K562 (cell line): ENCODE results near the gene CTRB2. TPM values are rescaled to one million over a fixed set of nuclear protein-coding genes. Genes with fewer than 3 reads are reported as not detected.
"Not testable (repeated sequence)": the region's sequence is repeated elsewhere in the genome, so short reads cannot be mapped to it uniquely, and the experiment has no call there.

Source experiments
- ATAC-seq: fragments of 200-7000 bp; cut with Tn5 transposase; 3 replicates; pipeline ENCODE4 v1.9.1; 2020; ENCODE audit warnings: moderate library complexity
- BruUV-seq: library from RNA; stranded (reverse); fragments of 400-500 nt; replicated peaks from 2 replicates; lab custom pipeline; 2021; lab: Mats Ljungman, UMichigan
- CTCF ChIA-PET: fragments of 300-600 bp; formaldehyde crosslinking; extraction: SDS; loops from one replicate; lab custom pipeline; 2021; ENCODE audit warnings: low intra/inter-chr PET ratio; lab: Yijun Ruan, JAX
- POLR2A ChIA-PET: fragments of 300-600, 350-650 bp; sonication (Branson Sonifier 250); formaldehyde crosslinking; extraction: SDS; loops from one replicate; lab custom pipeline; 2021; ENCODE audit warnings: antibody characterized with exemption, inconsistent platforms; lab: Yijun Ruan, JAX
- DNase-seq, 4 experiments: peaks; one replicate each; pipeline versions ENCODE4 v3.0.0 to v3.0.0-alpha.2; 2011 to 2018; ENCODE audit warnings: low spot score in 3 of 4, mixed read lengths in 3 of 4; ENCODE audit errors: extremely low read depth in 1 of 4
- FAIRE-seq: peaks from 2 replicates; lab custom pipeline; 2011; peaks lifted over from hg19 to GRCh38; lab: Jason Lieb, UNC
- H2AFZ ChIP-seq: 2 replicates; pipeline ENCODE4 v1.6.0; 2011; ENCODE audit warnings: low read depth, low read length, control low read depth, inconsistent platforms
- H3K27ac ChIP-seq: fragments of 200-600 bp; 3 replicates; pipeline ENCODE4 v1.8.0; 2011; ENCODE audit warnings: low read depth, mild to moderate bottlenecking, control low read depth, inconsistent platforms, low read length, moderate library complexity, mixed read lengths; ENCODE audit errors: extremely low read depth
- H3K27me3 ChIP-seq, 2 experiments: fragments of 300-600 bp in 1 of 2; 2 replicates in 1 of 2; 3 replicates in 1 of 2; pipeline versions ENCODE4 v1.6.0 to v1.8.0; 2011; ENCODE audit warnings: inconsistent platforms in 2 of 2, low read length in 2 of 2, mild to moderate bottlenecking in 1 of 2, mixed read lengths in 1 of 2, moderate library complexity in 1 of 2; ENCODE audit not compliant: control insufficient read depth in 2 of 2, insufficient read depth in 2 of 2
- H3K36me3 ChIP-seq: fragments of 300-600 bp; 3 replicates; pipeline ENCODE4 v1.8.0; 2011; ENCODE audit warnings: mild to moderate bottlenecking, low read length, inconsistent platforms; ENCODE audit not compliant: control insufficient read depth, insufficient read depth
- H3K4me1 ChIP-seq, 2 experiments: fragments of 200-600 bp in 1 of 2; replicated peaks in 1 of 2; 2 replicates in 1 of 2; 3 replicates in 1 of 2; pipeline versions ENCODE4 v1.5.1 to v1.8.0; 2011; ENCODE audit warnings: inconsistent platforms in 2 of 2, low read length in 2 of 2, mild to moderate bottlenecking in 1 of 2, mixed read lengths in 1 of 2, moderate library complexity in 1 of 2; ENCODE audit not compliant: control insufficient read depth in 2 of 2, insufficient read depth in 2 of 2
- H3K4me2 ChIP-seq: 2 replicates; pipeline ENCODE4 v1.6.1; 2011; ENCODE audit warnings: low read length, control low read depth, inconsistent platforms, mixed read lengths; ENCODE audit not compliant: insufficient read depth
- H3K4me3 ChIP-seq: fragments of 200-600 bp; sonication (generic), shearing (Covaris generic); 2 replicates; pipeline ENCODE4 v1.5.1; 2016; ENCODE audit warnings: control low read depth, inconsistent platforms
- H3K79me2 ChIP-seq: fragments of 200-600 bp; 3 replicates; pipeline ENCODE4 v1.8.0; 2011; ENCODE audit warnings: low read length, inconsistent platforms; ENCODE audit not compliant: control insufficient read depth, insufficient read depth
- H3K9ac ChIP-seq, 2 experiments: 2 replicates each; pipeline versions ENCODE4 v1.6.0 to v1.6.1; 2011; ENCODE audit warnings: low read depth in 2 of 2, low read length in 2 of 2, control low read depth in 1 of 2, inconsistent platforms in 1 of 2, mild to moderate bottlenecking in 1 of 2, mixed read lengths in 1 of 2; ENCODE audit not compliant: insufficient read depth in 1 of 2
- H3K9me1 ChIP-seq: one replicate; pipeline ENCODE4 v1.6.0; 2011; ENCODE audit warnings: inconsistent platforms, mild to moderate bottlenecking, low read length, moderate library complexity; ENCODE audit not compliant: control insufficient read depth, insufficient read depth
- H3K9me3 ChIP-seq: replicated peaks from 2 replicates; pipeline ENCODE4 v1.5.1; 2011; ENCODE audit warnings: low read depth, low read length, inconsistent platforms; ENCODE audit not compliant: control insufficient read depth, insufficient read depth
- H4K20me1 ChIP-seq: replicated peaks from 2 replicates; pipeline ENCODE4 v1.6.1; 2011; ENCODE audit warnings: low read length, inconsistent platforms, mixed read lengths; ENCODE audit not compliant: control insufficient read depth, insufficient read depth
- BHLHE40 ChIP-seq: IDR thresholded peaks from 2 replicates; pipeline ENCODE4 v1.6.1; 2011; ENCODE audit warnings: low read length, improper control_type of control experiment
- TSC22D4 ChIP-seq: fragments of 450-650 bp; IDR thresholded peaks from 2 replicates; pipeline ENCODE4 v1.6.1; 2016; ENCODE audit warnings: missing genetic modification characterization, missing biosample characterization, control low read depth
- USF1 ChIP-seq: sonication (generic); formaldehyde crosslinking; IDR thresholded peaks from 2 replicates; pipeline ENCODE4 v1.9.0; 2022; ENCODE audit warnings: mild to moderate bottlenecking, missing genetic modification reagents
- WGBS: fragments of 100-300 bp; shearing (Covaris generic); methylation state at CpG from one replicate; pipeline ENCODE4 v1.1.6; 2016; ENCODE audit warnings: low coverage, mixed read lengths; ENCODE audit not compliant: insufficient coverage; ENCODE audit errors: missing lambda C conversion rate; 5-methylcytosine and 5-hydroxymethylcytosine counted together
- in situ Hi-C: fragments of 300-500 bp; cut with MboI; formaldehyde crosslinking; loops from 4 replicates; pipeline ENCODE4 v1.15.0; 2018; ENCODE audit warnings: inconsistent platforms, mixed read lengths
- intact Hi-C: fragments of 100-400 bp; cut with micrococcal nuclease; formaldehyde crosslinking; loops from 2 replicates; pipeline ENCODE4 v1.14.2; 2022
- polyA plus RNA-seq, 8 experiments: library from polyadenylated mRNA; depleted of rRNA in 4 of 8; stranded (reverse) in 5 of 8; unstranded in 3 of 8; fragments of >200 nt; fragmentation: Nextera tagmentation in 2 of 8; fragmentation: Illumina TruSeq in 1 of 8; extraction: Ambion mirVana in 2 of 8; extraction: Trizol in 1 of 8; gene quantifications; 2 replicates each; pipeline versions ENCODE4 v1.2.1 to v1.2.3, GENCODE V29; 2011 to 2014; ENCODE audit warnings: inconsistent platforms in 1 of 8, missing spikeins in 1 of 8
- total RNA-seq, 7 experiments: library from RNA; depleted of rRNA in 6 of 7; stranded (reverse); fragments of >200 nt in 6 of 7; fragmentation: Illumina TruSeq in 2 of 7; extraction: Trizol in 2 of 7; gene quantifications; 2 replicates each; pipeline versions ENCODE4 v1.2.1 to v1.2.3, GENCODE V29; 2011 to 2021; ENCODE audit warnings: low replicate concordance in 1 of 7
- TF ChIP-seq, protein P1 (sequence below): sonication (generic); formaldehyde crosslinking; IDR thresholded peaks from 2 replicates; pipeline ENCODE4 v1.5.0; 2020; ENCODE audit warnings: missing genetic modification reagents

The CTRB2 gene
- total and polyA plus RNA-seq, 9 of the 15 experiments (the other 6 are each of a cell fraction or from before 2014, with no cell fraction given) = 5.1 TPM; not detected in 8

DNA sequence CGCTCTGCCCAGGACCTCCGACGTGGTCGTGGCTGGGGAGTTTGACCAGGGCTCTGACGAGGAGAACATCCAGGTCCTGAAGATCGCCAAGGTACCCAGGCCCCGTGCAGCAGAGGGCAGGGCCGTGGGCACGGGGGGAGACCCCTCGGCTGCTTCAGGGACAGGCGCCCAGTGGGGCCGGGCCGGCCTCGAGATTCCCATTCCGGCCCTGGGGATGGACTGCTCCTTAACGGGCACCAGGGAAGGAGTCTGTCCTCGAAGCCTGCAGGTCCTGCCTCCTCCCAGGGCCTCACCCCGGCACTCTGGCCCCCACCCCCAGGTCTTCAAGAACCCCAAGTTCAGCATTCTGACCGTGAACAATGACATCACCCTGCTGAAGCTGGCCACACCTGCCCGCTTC is 16.2 kb upstream of the CTRB2 start:
- Histone ChIP-seq H3K4me1 (peaks cover 0 to 27% of the 10 kb centered on the region in 2 experiments; a peak in 1 of 5 replicates), H3K27me3 (peaks cover 8 to 13% of the 10 kb centered on the region in 2 experiments; a peak in 3 of 5 replicates)
- intact Hi-C loops, H3K36me3 ChIP-seq, H3K4me2 ChIP-seq, FAIRE-seq, BruUV-seq, H2AFZ ChIP-seq, H4K20me1 ChIP-seq, DNase-seq, H3K9ac ChIP-seq, CTCF ChIA-PET, H3K9me1 ChIP-seq, H3K9me3 ChIP-seq, H3K4me3 ChIP-seq, ATAC-seq, POLR2A ChIA-PET, H3K79me2 ChIP-seq, H3K27ac ChIP-seq: not testable (repeated sequence)
- in situ Hi-C loops = loop anchor here (25.0 kb wide), 1 partner anchor 1964 kb away; the partner anchor contains the start of genes MON1B and SYCE1L
- WGBS = 20% methylated on average over 6 of the region's 20 CpGs

GRCh38 chr16:75222271-75222783 is 15.4 kb upstream of the CTRB2 start:
- H3K9ac ChIP-seq = no peak overlapping the region; a peak in 1 of 4 replicates
- no peaks in the 10 kb centered on the region for H3K36me3 ChIP-seq
- no peak for DNase-seq
- H3K9me1 ChIP-seq = no peaks in the 10 kb centered on the region
- ATAC-seq = no peak
- H3K79me2 ChIP-seq = no peaks in the 10 kb centered on the region
- WGBS = 37% methylated on average over 15 of the region's 16 CpGs
- no peak overlapping the region for H3K27ac ChIP-seq
- no peaks in the 10 kb centered on the region for H3K9me3 ChIP-seq
- no peak overlapping the region for H3K4me3 ChIP-seq
- H2AFZ ChIP-seq = peak overlapping the region; percentile 55; the same call in 1 of the 2 replicates
- POLR2A ChIA-PET = no interaction called here
- 0 out of 2 replicates have a peak, but pooled peaks cover 4% of the 10 kb centered on the region for H4K20me1 ChIP-seq
- peaks cover 0 to 27% of the 10 kb centered on the region in 2 experiments; a peak in 1 of 5 replicates for H3K4me1 ChIP-seq
- BruUV-seq = no TSS peak
- no peak for FAIRE-seq
- intact Hi-C loops = no loop called here
- H3K4me2 ChIP-seq = no peak overlapping the region
- H3K27me3 ChIP-seq = peaks cover 8 to 13% of the 10 kb centered on the region in 2 experiments; a peak in 3 of 5 replicates
- CTCF ChIA-PET = no interaction called here
- in situ Hi-C loops = loop anchor here (25.0 kb wide), 1 partner anchor 1965 kb away; the partner anchor contains the start of genes MON1B and SYCE1L
- TF ChIP-seq USF1 (CRISPR knock-in tag) (peak; percentile 70), BHLHE40 (0 out of 2 replicates have a peak, but pooled peaks have one; percentile 12), TSC22D4 (tag) (no peak)
- TF ChIP-seq, protein P1, sequence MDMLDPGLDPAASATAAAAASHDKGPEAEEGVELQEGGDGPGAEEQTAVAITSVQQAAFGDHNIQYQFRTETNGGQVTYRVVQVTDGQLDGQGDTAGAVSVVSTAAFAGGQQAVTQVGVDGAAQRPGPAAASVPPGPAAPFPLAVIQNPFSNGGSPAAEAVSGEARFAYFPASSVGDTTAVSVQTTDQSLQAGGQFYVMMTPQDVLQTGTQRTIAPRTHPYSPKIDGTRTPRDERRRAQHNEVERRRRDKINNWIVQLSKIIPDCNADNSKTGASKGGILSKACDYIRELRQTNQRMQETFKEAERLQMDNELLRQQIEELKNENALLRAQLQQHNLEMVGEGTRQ (CRISPR knock-in tag) = peak; percentile 46
